ENCODE results near the gene C14orf132. TPM values are rescaled to one million over a fixed set of nuclear protein-coding genes. Genes with fewer than 3 reads are reported as not detected.

The C14orf132 gene
- total and polyA plus RNA-seq, 8 donors, result 4.6 to 22.8 (median 11.6) TPM

- no peak for DNase-seq
- Histone ChIP-seq H3K36me3 (no peaks in the 10 kb centered on the region), H3K4me1 (peaks cover 8 to 46% (median 25%) of the 10 kb centered on the region in 4 donors), H3K27ac (no peak overlapping the region), H3K4me3 (no peak overlapping the region), H3K9me3 (no peaks in the 10 kb centered on the region), H3K27me3 (peaks cover 0 to 8% (median 0%) of the 10 kb centered on the region in 3 donors)
- WGBS, 5 donors, result 49 to 64% (median 58%) methylated on average over 7 of the region's 7 CpGs
- TF ChIP-seq CTCF (IDR thresholded peaks at IDR 0.05) (no peak), EP300 (IDR thresholded peaks at IDR 0.05) (no peak), POLR2A (IDR thresholded peaks at IDR 0.05) (no peak), POLR2AphosphoS5 (IDR thresholded peaks at IDR 0.05) (no peak)
- intact Hi-C loops (cut with DNase I; ENCODE audit: low total_unique reads), result no loop called here
Observed at GRCh38 chr14:96097752-96098151, 58.6 kb downstream of the C14orf132 start.

GRCh38 chr14:96098309-96098998, 59.3 kb downstream of the C14orf132 start:
- TF ChIP-seq POLR2A (IDR thresholded peaks at IDR 0.05), result no peak
- peak in 5 of 7 experiments; percentile 51 to 76 (median 60) for TF ChIP-seq CTCF (IDR thresholded peaks at IDR 0.05)
- no peak overlapping the region for H3K4me3 ChIP-seq
- H3K27me3 ChIP-seq, result peaks cover 0 to 8% (median 0%) of the 10 kb centered on the region in 3 donors
- 29 to 40% (median 37%) methylated on average over 6 of the region's 6 CpGs for WGBS, 5 donors
- intact Hi-C loops (cut with DNase I; ENCODE audit: low total_unique reads), result no loop called here
- no peaks in the 10 kb centered on the region for H3K9me3 ChIP-seq
- peak; percentile 56 to 78 for DNase-seq
- no peaks in the 10 kb centered on the region for H3K36me3 ChIP-seq
- H3K27ac ChIP-seq, result no peak overlapping the region
- peaks cover 8 to 46% (median 25%) of the 10 kb centered on the region in 4 donors for H3K4me1 ChIP-seq

- no peaks in the 10 kb centered on the region for H3K36me3 ChIP-seq
- H3K4me3 ChIP-seq, result no peak overlapping the region
- TF ChIP-seq EP300 (IDR thresholded peaks at IDR 0.05) (no peak), POLR2AphosphoS5 (IDR thresholded peaks at IDR 0.05) (no peak), POLR2A (IDR thresholded peaks at IDR 0.05) (no peak), CTCF (IDR thresholded peaks at IDR 0.05) (no peak)
- peaks cover 8 to 47% (median 25%) of the 10 kb centered on the region in 4 donors for H3K4me1 ChIP-seq
- peaks cover 0 to 8% (median 0%) of the 10 kb centered on the region in 3 donors for H3K27me3 ChIP-seq
- no peaks in the 10 kb centered on the region for H3K9me3 ChIP-seq
- no peak overlapping the region for H3K27ac ChIP-seq
- intact Hi-C loops (cut with DNase I; ENCODE audit: low total_unique reads), result no loop called here
- no peak for DNase-seq
Observed at GRCh38 chr14:96098999-96099335, 59.8 kb downstream of the C14orf132 start.

GRCh38 chr14:96100161-96101064, 61.3 kb downstream of the C14orf132 start:
- Histone ChIP-seq H3K27me3 (peaks cover 0 to 8% (median 0%) of the 10 kb centered on the region in 3 donors), H3K27ac (peak overlapping the region in 1 of 5 donors; percentile 92), H3K4me3 (no peak overlapping the region), H3K9me3 (no peaks in the 10 kb centered on the region), H3K4me1 (peaks cover 8 to 51% (median 24%) of the 10 kb centered on the region in 4 donors), H3K36me3 (no peaks in the 10 kb centered on the region)
- WGBS, 5 donors, result 28 to 35% (median 29%) methylated on average over 22 of the region's 22 CpGs
- intact Hi-C loops (cut with DNase I; ENCODE audit: low total_unique reads), result loop anchor here (5.0 kb wide), 1 partner anchor 177 kb away; no protein-coding TSS in a partner anchor
- DNase-seq, result peak; percentile 77 to 91
- TF ChIP-seq POLR2A (IDR thresholded peaks at IDR 0.05), result no peak
- peak in 1 of 3 donors; percentile 38 for TF ChIP-seq POLR2AphosphoS5 (IDR thresholded peaks at IDR 0.05)
- TF ChIP-seq CTCF (IDR thresholded peaks at IDR 0.05), result peak in 5 of 7 experiments; percentile 60 to 93 (median 81)
- TF ChIP-seq EP300 (IDR thresholded peaks at IDR 0.05), result no peak
